ENCODE results near the gene KRI1. TPM values are rescaled to one million over a fixed set of nuclear protein-coding genes. Genes with fewer than 3 reads are reported as not detected.

Gene KRI1
- total RNA-seq, 3 donors from 2014 or later, result 16.4 to 23.6 (median 17.6) TPM

- Histone ChIP-seq H3K36me3 (no peaks in the 10 kb centered on the region), H3K27me3 (no peaks in the 10 kb centered on the region), H3K4me1 (peaks cover 8 to 11% of the 10 kb centered on the region in 2 donors), H3K27ac (peak overlapping the region; percentile 89 to 98), H3K4me3 (peak overlapping the region; percentile 92 to 100 (median 98)), H3K9me3 (no peaks in the 10 kb centered on the region)
- DNase-seq (ENCODE audit: low spot score in 2 of 2), result no peak
- intact Hi-C loops (cut with DNase I; ENCODE audit: low total_unique reads), result no loop called here
- TF ChIP-seq CTCF (IDR thresholded peaks at IDR 0.05), result no peak
- peak in 1 of 3 donors; percentile 42 for TF ChIP-seq POLR2AphosphoS5 (IDR thresholded peaks at IDR 0.05)
Measured at GRCh38 chr19:10603873-10604459, 38.2 kb upstream of the KRI1 start.

- H3K27ac ChIP-seq, result peak overlapping the region; percentile 89 to 98
- peaks cover 8 to 11% of the 10 kb centered on the region in 2 donors for H3K4me1 ChIP-seq
- intact Hi-C loops (cut with DNase I; ENCODE audit: low total_unique reads), result no loop called here
- H3K4me3 ChIP-seq, result peak overlapping the region; percentile 92 to 100 (median 98)
- peak; percentile 58 to 59 for DNase-seq (ENCODE audit: low spot score in 2 of 2)
- no peaks in the 10 kb centered on the region for H3K9me3 ChIP-seq
- H3K36me3 ChIP-seq, result no peaks in the 10 kb centered on the region
- TF ChIP-seq POLR2AphosphoS5 (IDR thresholded peaks at IDR 0.05) (no peak), CTCF (IDR thresholded peaks at IDR 0.05) (no peak), POLR2A (IDR thresholded peaks at IDR 0.05) (no peak)
- H3K27me3 ChIP-seq, result no peaks in the 10 kb centered on the region
Measured at GRCh38 chr19:10603084-10603872, 37.5 kb upstream of the KRI1 start.

DNA sequence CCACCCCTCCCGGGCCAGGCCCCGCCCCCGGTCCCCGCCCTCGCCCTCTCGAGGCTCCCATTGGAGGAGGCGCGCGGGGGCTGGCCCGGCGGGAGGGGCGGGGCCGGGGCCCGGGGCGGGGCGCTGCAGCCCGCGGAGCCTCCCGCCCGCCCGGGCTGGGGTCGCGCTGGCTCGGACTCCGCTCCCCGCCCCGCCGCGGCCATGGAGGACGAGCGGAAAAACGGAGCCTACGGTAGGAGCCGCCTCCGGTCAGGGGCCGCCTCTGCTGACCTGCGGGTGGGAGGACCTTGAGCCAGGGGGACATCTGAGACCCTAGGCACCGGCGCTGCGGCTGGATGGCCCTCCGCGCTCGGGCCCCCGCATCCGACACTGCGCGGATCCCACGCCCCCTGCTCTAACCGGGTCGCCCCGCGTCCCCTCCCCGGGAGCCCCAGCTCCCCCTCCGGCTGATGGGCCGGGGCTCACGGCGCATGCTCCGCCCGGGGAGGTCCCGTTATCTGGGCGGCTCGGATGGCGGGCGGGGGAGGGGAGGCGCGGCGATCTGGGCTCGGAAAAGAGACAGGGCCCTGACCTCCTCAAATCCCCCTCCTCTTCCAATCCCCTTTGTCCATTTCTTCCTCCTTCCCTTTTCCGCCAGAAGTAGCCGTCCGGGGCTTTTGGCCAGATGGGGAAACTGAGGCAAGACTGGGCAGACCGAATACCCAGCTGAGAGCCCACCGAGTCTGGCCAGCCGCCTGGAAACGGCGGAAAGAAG lies 36.7 kb upstream of the KRI1 start:
- H3K27ac ChIP-seq, result peak overlapping the region; percentile 89 to 98
- peak overlapping the region; percentile 92 to 100 (median 98) for H3K4me3 ChIP-seq
- H3K4me1 ChIP-seq, result peaks cover 8 to 11% of the 10 kb centered on the region in 2 donors
- intact Hi-C loops (cut with DNase I; ENCODE audit: low total_unique reads), result no loop called here
- TF ChIP-seq POLR2AphosphoS5 (IDR thresholded peaks at IDR 0.05), result no peak
- no peak for TF ChIP-seq CTCF (IDR thresholded peaks at IDR 0.05)
- H3K36me3 ChIP-seq, result no peaks in the 10 kb centered on the region
- H3K27me3 ChIP-seq, result no peaks in the 10 kb centered on the region
- H3K9me3 ChIP-seq, result no peaks in the 10 kb centered on the region
- DNase-seq (ENCODE audit: low spot score in 2 of 2), result peak; percentile 76 to 81

- peaks cover 8 to 11% of the 10 kb centered on the region in 2 donors for H3K4me1 ChIP-seq
- no peak for DNase-seq (ENCODE audit: low spot score in 2 of 2)
- H3K36me3 ChIP-seq, result no peaks in the 10 kb centered on the region
- no peaks in the 10 kb centered on the region for H3K27me3 ChIP-seq
- H3K27ac ChIP-seq, result no peak overlapping the region
- H3K9me3 ChIP-seq, result no peaks in the 10 kb centered on the region
- TF ChIP-seq POLR2A (IDR thresholded peaks at IDR 0.05), result no peak
- TF ChIP-seq POLR2AphosphoS5 (IDR thresholded peaks at IDR 0.05), result no peak
- no peak for TF ChIP-seq CTCF (IDR thresholded peaks at IDR 0.05)
- peak overlapping the region in 2 of 3 donors; percentile 92 to 100 for H3K4me3 ChIP-seq
- intact Hi-C loops (cut with DNase I; ENCODE audit: low total_unique reads), result no loop called here
Measured at GRCh38 chr19:10601999-10602329, 36.2 kb upstream of the KRI1 start.

DNA sequence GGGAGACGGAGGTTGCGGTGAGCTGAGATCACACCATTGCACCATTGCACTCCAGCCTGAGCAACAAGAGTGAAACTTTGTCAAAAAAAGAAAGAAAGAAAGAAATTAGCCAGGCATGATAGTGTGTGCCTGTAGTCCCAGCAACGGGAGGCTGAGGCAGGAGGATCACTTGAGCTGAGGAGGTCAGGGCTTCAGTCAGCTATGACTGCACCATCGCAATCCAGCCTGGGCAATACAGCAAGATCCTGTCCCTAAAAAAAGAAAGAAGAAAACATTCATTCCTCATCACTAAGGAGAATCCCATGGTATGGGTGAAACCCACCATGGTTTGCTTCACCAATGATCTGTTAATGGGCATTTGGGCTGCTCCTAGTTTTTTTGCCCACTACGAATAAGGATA lies 34.3 kb upstream of the KRI1 start:
- Histone ChIP-seq H3K4me1 (peaks cover 8 to 11% of the 10 kb centered on the region in 2 donors), H3K36me3 (no peaks in the 10 kb centered on the region), H3K27me3 (no peaks in the 10 kb centered on the region), H3K9me3 (no peaks in the 10 kb centered on the region), H3K27ac (no peak overlapping the region), H3K4me3 (no peak overlapping the region)
- no peak for DNase-seq (ENCODE audit: low spot score in 2 of 2)
- intact Hi-C loops (cut with DNase I; ENCODE audit: low total_unique reads), result no loop called here
- no peak for TF ChIP-seq POLR2AphosphoS5 (IDR thresholded peaks at IDR 0.05)
- no peak for TF ChIP-seq CTCF (IDR thresholded peaks at IDR 0.05)
- TF ChIP-seq POLR2A (IDR thresholded peaks at IDR 0.05), result no peak

Measured in breast epithelium (tissue), 4 donors.